Left ventricle myocardium inferior (tissue), 1 donor: ENCODE data around the gene SPATA2. TPM values are rescaled to one million over a fixed set of nuclear protein-coding genes. Genes with fewer than 3 reads are reported as not detected.

ENCODE experiments used
- DNase-seq: peaks from one replicate; pipeline ENCODE4 v3.0.0-alpha.2; 2020
- H3K27ac ChIP-seq: fragments of 200-600 bp; replicated peaks from 2 replicates; pipeline ENCODE4 v1.8.0; 2021
- H3K27me3 ChIP-seq: fragments of 200-600 bp; 2 replicates; pipeline ENCODE4 v1.8.0; 2021; ENCODE audit warnings: low read depth
- H3K36me3 ChIP-seq: fragments of 200-600 bp; 2 replicates; pipeline ENCODE4 v1.8.0; 2021
- H3K4me1 ChIP-seq: fragments of 200-600 bp; 2 replicates; pipeline ENCODE4 v1.8.0; 2021
- H3K4me3 ChIP-seq: fragments of 200-600 bp; 2 replicates; pipeline ENCODE4 v1.8.0; 2021; ENCODE audit warnings: mild to moderate bottlenecking, moderate library complexity
- H3K9me3 ChIP-seq: fragments of 200-600 bp; replicated peaks from 2 replicates; pipeline ENCODE4 v1.8.0; 2021
- CTCF ChIP-seq: fragments of 200-600 bp; IDR thresholded peaks from 2 replicates; pipeline ENCODE4 v1.8.0; 2021; ENCODE audit warnings: antibody characterized with exemption, mild to moderate bottlenecking, borderline replicate concordance
- intact Hi-C: fragments of 100-400 bp; cut with micrococcal nuclease; formaldehyde crosslinking; loops from one replicate; pipeline ENCODE4 v1.11.0; 2022
- total RNA-seq: library from RNA; stranded (reverse); fragmentation: NEBNext Ultra II Directional; extraction: Animal tissue kit (Norgen Biotek cat#: 25700); gene quantifications from one replicate; pipeline ENCODE4 v1.2.1, GENCODE V29; 2021
- donor health status: DM: no; HTN: yes; CAD: no; lungs with severe emphysema.

Gene SPATA2
- total RNA-seq, 1 donor from 2014 or later: 7.6 TPM

- no peaks in the 10 kb centered on the region for H3K27me3 ChIP-seq
- intact Hi-C loops: no loop called here
- DNase-seq: no peak
- H3K4me1 ChIP-seq: peaks cover 54% of the 10 kb centered on the region
- H3K9me3 ChIP-seq: no peaks in the 10 kb centered on the region
- TF ChIP-seq CTCF: no peak
- no peaks in the 10 kb centered on the region for H3K36me3 ChIP-seq
- H3K4me3 ChIP-seq: peak overlapping the region; percentile 50
- peak overlapping the region; percentile 78 for H3K27ac ChIP-seq
Measured at GRCh38 chr20:49894073-49894470, 21.3 kb downstream of the SPATA2 start.

- no peaks in the 10 kb centered on the region for H3K36me3 ChIP-seq
- H3K27ac ChIP-seq: peak overlapping the region; percentile 78
- DNase-seq: no peak
- H3K27me3 ChIP-seq: no peaks in the 10 kb centered on the region
- intact Hi-C loops: no loop called here
- peak overlapping the region; percentile 50 for H3K4me3 ChIP-seq
- TF ChIP-seq CTCF: no peak
- H3K4me1 ChIP-seq: peaks cover 60% of the 10 kb centered on the region
- no peaks in the 10 kb centered on the region for H3K9me3 ChIP-seq
Measured at GRCh38 chr20:49893242-49894072, 21.9 kb downstream of the SPATA2 start.

GRCh38 chr20:49892817-49893216, 22.5 kb downstream of the SPATA2 start:
- H3K4me3 ChIP-seq: peak overlapping the region; percentile 50
- no peaks in the 10 kb centered on the region for H3K27me3 ChIP-seq
- H3K27ac ChIP-seq: peak overlapping the region; percentile 78
- intact Hi-C loops: no loop called here
- no peak for TF ChIP-seq CTCF
- H3K36me3 ChIP-seq: no peaks in the 10 kb centered on the region
- H3K9me3 ChIP-seq: no peaks in the 10 kb centered on the region
- peak; percentile 64 for DNase-seq
- H3K4me1 ChIP-seq: peaks cover 66% of the 10 kb centered on the region

GRCh38 chr20:49892260-49892659, 23.1 kb downstream of the SPATA2 start:
- peaks cover 72% of the 10 kb centered on the region for H3K4me1 ChIP-seq
- H3K27ac ChIP-seq: peak overlapping the region; percentile 78
- no peaks in the 10 kb centered on the region for H3K27me3 ChIP-seq
- intact Hi-C loops: no loop called here
- no peaks in the 10 kb centered on the region for H3K36me3 ChIP-seq
- TF ChIP-seq CTCF: no peak
- no peaks in the 10 kb centered on the region for H3K9me3 ChIP-seq
- no peak overlapping the region for H3K4me3 ChIP-seq
- no peak for DNase-seq

GRCh38 chr20:49891476-49892110, 23.7 kb downstream of the SPATA2 start:
- Histone ChIP-seq H3K4me1 (peaks cover 79% of the 10 kb centered on the region), H3K9me3 (no peaks in the 10 kb centered on the region), H3K36me3 (peaks cover 2% of the 10 kb centered on the region), H3K4me3 (no peak overlapping the region), H3K27ac (no peak overlapping the region), H3K27me3 (no peaks in the 10 kb centered on the region)
- TF ChIP-seq CTCF: no peak
- DNase-seq: no peak
- intact Hi-C loops: no loop called here
